ENCODE measurements around the gene DOK4.

GRCh38 chr16:57446531-57447185 lies 39.6 kb downstream of the DOK4 start:
- TF ChIP-seq CTCF (IDR thresholded peaks at IDR 0.05) = no peak
- TF ChIP-seq POLR2A (IDR thresholded peaks at IDR 0.05) = no peak
- TF ChIP-seq EP300 (IDR thresholded peaks at IDR 0.05) = no peak
